ENCODE measurements around the gene ZDHHC11.

GRCh38 chr5:878125-878524, 27.3 kb upstream of the ZDHHC11 start:
- TF ChIP-seq CTCF (optimal IDR thresholded peaks at IDR 0.05 in 1 of 3, IDR thresholded peaks at IDR 0.05 in 1 of 3, conservative IDR thresholded peaks at IDR 0.05 in 1 of 3; ENCODE audit: extremely low read depth in 1 of 3, insufficient read depth in 2 of 3, low read length in 3 of 3) (no peak), EZH2 (IDR thresholded peaks at IDR 0.05; ENCODE audit: low read length) (no peak)

All from keratinocyte (primary cell).